ENCODE data around the gene ASB16.

ASB16 gene

GRCh38 chr17:44221084-44221861, 50.8 kb downstream of the ASB16 start:
- peak in 54 of 56 donors; percentile 29 to 87 (median 66) for DNase-seq

GRCh38 chr17:44221862-44222111, 51.3 kb downstream of the ASB16 start:
- DNase-seq, result peak in 3 of 56 donors; percentile 64 to 81 (median 70)

GRCh38 chr17:44222112-44222869, 51.8 kb downstream of the ASB16 start:
- DNase-seq, result peak in 55 of 56 donors; percentile 39 to 91 (median 77)

GRCh38 chr17:44223541-44224071, 53.1 kb downstream of the ASB16 start:
- peak in 16 of 56 donors; percentile 5 to 60 (median 22) for DNase-seq
